HL-60 (cell line): ENCODE results near the gene NSUN6.

Source experiments
- POLR2AphosphoS5 ChIP-seq: IDR thresholded peaks from 2 replicates; pipeline ENCODE4 v1.6.1; 2012; ENCODE audit warnings: low read depth
- SPI1 ChIP-seq: IDR thresholded peaks from 2 replicates; pipeline ENCODE4 v1.6.1; 2012; ENCODE audit warnings: low read depth, mild to moderate bottlenecking, borderline replicate concordance
- TF ChIP-seq, protein P1 (sequence below): IDR thresholded peaks from one replicate; pipeline ENCODE4 v1.5.1; 2011; ENCODE audit warnings: low read length, control low read depth, inconsistent platforms; ENCODE audit not compliant: insufficient read depth

DNA sequence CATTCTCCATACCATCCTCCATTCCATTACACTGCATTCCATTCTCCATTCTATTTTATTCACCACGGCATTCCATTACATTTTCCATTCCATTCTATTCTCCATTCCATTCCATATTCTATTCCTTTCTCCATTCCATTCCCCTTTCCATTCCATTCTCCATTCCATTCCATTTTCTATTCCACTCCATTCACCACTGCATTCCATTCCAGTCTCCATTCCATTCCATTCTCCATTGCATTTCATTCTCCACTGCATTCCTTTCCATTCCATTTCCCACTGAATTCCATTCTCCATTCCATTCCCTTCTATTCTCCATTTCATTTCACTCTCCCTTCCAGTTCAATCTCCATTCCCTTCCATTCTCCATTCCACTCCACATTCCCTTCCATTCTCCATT, 79.6 kb downstream of the NSUN6 start:
- TF ChIP-seq, protein P1, sequence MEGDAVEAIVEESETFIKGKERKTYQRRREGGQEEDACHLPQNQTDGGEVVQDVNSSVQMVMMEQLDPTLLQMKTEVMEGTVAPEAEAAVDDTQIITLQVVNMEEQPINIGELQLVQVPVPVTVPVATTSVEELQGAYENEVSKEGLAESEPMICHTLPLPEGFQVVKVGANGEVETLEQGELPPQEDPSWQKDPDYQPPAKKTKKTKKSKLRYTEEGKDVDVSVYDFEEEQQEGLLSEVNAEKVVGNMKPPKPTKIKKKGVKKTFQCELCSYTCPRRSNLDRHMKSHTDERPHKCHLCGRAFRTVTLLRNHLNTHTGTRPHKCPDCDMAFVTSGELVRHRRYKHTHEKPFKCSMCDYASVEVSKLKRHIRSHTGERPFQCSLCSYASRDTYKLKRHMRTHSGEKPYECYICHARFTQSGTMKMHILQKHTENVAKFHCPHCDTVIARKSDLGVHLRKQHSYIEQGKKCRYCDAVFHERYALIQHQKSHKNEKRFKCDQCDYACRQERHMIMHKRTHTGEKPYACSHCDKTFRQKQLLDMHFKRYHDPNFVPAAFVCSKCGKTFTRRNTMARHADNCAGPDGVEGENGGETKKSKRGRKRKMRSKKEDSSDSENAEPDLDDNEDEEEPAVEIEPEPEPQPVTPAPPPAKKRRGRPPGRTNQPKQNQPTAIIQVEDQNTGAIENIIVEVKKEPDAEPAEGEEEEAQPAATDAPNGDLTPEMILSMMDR, result no peak
- TF ChIP-seq SPI1 (no peak), POLR2AphosphoS5 (no peak)
